Measurements from ENCODE around the gene CACNB4.
"Not testable (repeated sequence)": the region's sequence is repeated elsewhere in the genome, so short reads cannot be mapped to it uniquely, and the experiment has no call there.

The CACNB4 gene

DNA sequence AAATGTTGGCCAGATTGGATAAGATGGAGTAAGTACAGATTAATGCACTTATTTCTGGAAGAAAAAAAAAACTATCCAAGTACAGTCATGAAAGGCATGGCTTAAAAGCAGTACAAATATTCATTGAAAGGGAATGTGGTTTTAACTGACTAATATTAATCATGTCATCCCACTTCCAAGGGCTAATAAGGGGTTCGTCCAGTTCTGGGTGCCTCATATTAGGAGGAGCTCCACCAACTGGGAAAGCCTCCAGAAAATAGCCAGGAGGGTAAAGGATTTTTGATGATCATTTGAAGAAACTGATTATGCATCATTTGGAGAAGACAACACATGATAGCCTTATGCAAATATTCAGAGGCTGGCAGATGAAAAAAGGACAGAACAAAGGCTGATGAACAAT is 155.4 kb downstream of the CACNB4 start:
- no peak for DNase-seq (ENCODE audit: low read depth)

DNA sequence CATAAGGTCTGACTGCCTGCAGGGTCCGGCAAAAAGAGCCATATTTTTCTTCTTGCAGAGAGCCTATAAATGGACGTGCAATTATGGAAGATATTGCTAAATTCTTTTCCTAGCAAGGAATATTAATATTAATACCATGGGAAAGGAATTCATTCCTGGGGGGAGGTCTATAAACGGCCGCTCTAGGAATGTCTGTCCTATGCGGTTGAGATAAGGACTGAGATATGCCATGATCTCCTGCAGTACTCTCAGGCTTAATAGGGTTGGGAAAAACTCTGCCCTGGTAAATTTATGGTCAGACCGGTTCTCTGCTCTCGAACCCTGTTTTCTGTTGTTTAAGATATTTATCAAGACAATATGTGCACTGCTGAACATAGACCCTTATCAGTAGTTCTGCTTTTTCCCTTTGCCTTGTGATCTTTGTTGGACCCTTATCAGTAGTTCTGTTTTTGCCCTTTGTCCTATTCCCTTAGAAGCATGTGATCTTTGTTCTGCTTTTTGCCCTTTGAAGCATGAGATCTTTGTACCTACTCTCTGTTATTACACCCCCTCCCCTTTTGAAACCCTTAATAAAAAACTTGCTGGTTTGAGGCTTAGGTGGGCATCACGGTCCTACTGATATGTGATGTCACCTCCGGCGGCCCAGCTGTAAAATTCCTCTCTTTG is 156.2 kb downstream of the CACNB4 start:
- not testable (repeated sequence) for DNase-seq (ENCODE audit: low read depth)

DNA sequence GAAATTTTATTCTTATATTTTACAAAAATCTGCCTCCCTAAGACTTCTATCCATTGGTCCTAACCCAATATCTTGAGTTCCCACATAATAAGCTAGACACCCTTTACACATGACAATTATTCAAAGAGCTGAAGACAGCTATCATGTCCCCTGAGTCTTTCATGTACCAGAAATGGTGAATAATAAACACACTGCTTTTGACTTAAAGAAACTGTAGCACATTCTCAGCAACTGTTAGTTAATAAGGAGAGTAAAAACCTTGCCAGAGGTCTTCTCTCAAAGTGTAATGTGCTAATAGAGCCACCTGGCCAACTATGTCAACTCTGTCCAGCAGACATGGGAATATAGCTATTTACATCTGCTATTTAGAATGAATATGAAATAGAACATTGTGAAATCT is 160.9 kb downstream of the CACNB4 start:
- DNase-seq (ENCODE audit: low read depth), result no peak

DNA sequence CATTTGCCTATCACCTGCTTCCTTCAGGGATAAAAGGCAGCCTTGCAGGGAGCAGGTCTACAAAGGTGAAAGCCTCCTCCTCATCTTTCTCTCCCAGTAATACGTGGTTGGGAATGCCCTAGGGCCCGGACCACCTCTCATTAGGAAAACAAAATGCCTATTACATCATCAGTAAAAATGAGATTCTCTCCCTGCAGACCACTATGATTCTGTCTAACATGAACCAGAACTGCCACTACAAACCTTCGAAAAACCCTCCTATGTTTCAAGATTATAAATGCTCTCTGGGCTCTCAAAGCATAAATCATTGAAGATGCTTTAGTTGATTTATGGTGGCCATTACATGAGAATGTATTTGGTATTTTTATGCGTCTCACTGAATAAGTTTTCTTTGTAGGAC is 162.2 kb downstream of the CACNB4 start:
- no peak for DNase-seq (ENCODE audit: low read depth)

DNA sequence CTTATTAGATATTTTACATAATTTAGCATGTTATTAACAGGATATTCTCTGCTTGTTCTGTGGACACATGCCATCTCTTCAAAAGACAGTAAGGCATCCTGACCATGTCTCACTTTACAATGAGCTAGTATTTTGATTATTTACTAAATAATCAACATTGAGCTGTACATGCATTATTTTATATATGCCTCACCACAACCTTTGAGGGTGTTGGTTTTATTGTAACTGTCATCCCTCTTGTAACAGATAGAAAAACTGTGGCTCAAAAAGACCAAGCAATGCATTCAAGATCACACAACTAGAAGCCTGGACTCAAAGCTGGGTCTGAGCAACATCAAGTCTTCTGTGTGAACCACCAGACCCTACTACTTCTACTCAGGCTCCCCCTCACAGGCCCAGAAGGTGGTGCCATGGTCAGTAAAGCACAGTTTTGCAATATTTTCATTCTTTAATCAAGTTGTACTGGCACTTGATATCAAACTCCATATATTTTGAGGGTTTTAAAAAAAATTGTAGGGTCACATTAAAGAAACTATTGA is 165.5 kb downstream of the CACNB4 start:
- no peak for DNase-seq (ENCODE audit: low read depth)

GRCh38 chr2:151931756-151932155 is 167.1 kb downstream of the CACNB4 start:
- DNase-seq (ENCODE audit: low read depth), result no peak

- no peak for DNase-seq (ENCODE audit: low read depth)
These were observed 167.7 kb downstream of the CACNB4 start for GRCh38 chr2:151931030-151931611.

DNA sequence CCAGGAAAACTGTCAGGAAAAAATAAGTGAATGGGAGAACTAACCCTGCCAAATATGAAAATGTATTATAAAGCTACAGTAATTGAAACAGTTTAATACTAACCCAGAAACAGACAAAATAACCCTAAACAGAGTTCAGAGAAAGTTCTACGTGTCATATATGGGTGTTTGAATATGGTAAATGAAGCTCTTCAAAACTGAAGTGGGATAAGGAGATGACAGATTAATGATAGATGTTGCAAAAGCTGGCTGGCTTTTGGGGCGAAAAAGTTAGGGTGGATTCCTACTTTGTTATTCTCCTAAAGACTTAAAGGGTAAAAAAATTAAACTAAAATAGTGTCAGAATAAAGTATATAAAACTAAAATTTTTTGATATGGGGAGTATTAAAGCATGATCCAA is 168.8 kb downstream of the CACNB4 start:
- no peak for DNase-seq (ENCODE audit: low read depth)

- DNase-seq (ENCODE audit: low read depth), result no peak
These were observed 170.5 kb downstream of the CACNB4 start for GRCh38 chr2:151928380-151928779.

DNA sequence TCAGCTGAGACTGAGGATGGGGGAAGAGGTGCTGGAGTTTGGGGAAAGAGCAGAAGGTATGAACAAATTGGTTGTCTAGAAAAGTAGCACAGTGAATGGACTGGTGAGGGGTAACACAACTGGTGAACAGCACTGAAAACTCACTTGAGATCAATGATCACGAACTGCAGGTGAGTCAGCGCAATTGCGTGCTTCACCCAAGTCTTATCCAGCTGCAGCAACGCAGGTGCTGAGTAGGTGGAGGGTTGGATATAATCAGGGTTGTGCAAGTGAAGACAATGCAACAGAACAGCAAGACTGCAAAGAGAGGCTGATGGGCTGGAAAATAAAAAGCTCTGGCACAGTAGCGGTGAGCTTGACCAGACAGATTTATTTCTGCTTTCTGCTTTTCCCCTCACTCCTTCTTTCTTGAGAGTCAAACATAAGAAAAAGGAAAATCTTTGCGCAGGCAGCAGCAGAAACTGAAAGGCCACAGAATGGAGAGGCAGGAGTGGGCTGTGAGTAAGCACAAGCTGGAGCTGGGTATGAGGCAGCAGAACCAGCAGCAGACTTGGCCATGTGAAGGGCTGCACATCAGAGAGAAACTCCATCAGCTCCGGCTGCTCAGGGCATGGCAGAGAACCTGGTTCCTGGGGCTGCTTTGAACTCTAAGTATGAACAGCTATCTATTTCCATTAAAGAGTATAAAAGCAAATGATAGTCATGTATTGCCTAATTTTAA is 171.2 kb downstream of the CACNB4 start:
- DNase-seq (ENCODE audit: low read depth), result no peak

DNA sequence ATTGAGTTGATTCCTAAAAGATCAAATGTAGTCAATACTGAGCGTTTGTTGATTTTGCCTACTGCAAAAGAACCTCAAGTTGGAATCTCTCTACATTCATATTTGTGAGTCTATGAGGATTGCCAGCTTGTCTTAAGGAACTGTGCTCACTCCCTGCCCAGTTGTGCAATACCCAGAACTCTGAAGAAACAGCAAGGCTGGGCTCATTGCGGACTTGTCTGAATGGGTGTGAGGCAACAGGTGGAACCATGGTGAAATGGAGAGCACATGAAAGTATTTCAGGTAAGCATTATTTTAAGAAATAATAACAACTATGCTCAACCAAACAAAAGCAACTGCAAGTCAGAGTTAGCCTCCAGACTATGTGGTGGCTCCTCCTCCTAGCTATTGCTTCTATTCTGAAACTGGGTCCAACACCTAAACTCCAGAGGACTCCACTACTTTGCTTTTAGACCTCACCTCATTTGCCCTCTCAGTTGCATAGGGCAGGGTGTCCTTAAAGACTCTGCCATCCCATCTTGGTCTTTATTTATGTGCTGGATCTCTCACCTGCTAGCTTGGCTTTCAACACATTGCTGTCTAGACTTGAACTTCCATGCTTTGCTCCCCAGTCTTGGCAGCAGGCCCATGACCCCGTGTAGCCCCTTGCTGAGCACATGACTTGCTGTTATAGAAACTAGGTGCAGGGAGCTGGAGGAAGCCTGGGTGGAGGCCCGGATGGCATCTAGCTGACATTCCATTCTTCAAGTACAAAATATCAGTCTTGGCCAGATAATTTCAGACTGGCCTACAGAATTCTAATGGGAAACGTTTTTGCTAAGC is 175.8 kb downstream of the CACNB4 start:
- no peak for DNase-seq (ENCODE audit: low read depth)

DNA sequence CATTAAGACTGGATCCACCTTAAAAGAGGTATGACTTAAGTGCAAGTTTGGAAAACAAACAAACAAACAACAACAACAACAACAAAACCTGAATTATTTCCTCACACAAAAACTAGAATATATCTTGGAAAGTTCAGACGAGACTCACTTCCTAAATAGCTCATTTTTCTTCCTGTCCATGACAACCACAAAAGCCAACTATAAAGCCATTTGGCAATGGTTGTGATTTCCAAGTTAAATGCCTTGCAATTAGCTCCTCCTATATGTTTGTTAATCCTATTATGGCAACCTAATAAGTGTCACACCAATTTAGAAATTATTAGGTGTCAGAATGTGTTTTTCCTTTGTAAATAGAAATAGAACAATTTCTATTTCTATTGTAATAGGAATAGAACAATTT is 179.1 kb downstream of the CACNB4 start:
- no peak for DNase-seq (ENCODE audit: low read depth)

DNA sequence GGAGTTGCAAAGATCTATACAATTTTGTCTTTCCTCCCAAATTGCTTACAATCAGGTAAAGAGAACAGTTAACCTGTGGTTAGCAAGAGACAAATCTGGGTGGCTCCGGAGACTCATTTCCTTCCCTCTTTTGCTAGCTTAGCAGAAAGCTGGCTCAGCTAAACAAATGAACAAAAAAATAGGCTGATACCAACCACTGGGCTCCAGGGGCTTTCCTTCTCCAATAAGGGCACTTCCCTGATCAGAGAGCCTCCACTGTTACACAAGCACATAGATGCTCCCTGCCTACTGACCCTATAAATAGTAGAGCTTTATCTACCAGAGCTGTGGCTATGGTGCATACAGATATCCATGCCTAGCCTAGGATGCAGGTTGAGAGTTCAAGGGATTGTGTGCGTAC is 180.5 kb downstream of the CACNB4 start:
- no peak for DNase-seq (ENCODE audit: low read depth)

- no peak for DNase-seq (ENCODE audit: low read depth)
These were observed 182.2 kb downstream of the CACNB4 start for GRCh38 chr2:151916632-151917031.

GRCh38 chr2:151915629-151916025 is 183.2 kb downstream of the CACNB4 start:
- not testable (repeated sequence) for DNase-seq (ENCODE audit: low read depth)

DNA sequence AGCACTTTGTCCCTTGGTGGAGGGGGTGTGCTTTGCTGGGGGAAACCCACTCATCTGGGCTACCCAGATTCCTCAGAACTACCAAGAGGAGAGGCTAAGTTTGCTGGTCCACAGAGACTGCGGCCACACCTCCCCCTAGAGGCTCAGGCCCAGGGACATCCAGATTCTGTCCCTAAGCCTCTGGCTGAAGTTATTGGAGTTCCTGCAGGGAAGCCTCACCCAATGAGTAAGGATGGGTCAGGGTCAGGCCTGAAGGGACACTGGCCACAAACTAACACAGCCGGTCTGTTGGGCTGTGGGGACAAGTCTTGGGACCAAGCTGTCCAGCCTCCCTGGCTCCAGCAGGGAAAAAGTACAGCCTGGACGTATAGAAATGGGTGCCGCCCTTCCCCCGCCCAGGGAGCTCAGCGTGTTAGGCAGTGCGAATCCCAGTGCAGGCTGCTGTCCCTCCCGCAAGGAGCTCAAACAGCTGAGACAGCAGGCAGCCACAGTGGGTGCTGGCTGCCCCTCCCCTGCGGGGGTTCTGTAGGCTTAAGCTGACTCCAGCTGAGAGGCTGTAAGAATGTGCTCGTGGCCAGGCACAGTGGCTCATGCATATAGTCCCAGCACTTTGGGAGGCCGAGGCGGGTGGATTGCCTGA is 183.7 kb downstream of the CACNB4 start:
- DNase-seq (ENCODE audit: low read depth), result no peak

DNA sequence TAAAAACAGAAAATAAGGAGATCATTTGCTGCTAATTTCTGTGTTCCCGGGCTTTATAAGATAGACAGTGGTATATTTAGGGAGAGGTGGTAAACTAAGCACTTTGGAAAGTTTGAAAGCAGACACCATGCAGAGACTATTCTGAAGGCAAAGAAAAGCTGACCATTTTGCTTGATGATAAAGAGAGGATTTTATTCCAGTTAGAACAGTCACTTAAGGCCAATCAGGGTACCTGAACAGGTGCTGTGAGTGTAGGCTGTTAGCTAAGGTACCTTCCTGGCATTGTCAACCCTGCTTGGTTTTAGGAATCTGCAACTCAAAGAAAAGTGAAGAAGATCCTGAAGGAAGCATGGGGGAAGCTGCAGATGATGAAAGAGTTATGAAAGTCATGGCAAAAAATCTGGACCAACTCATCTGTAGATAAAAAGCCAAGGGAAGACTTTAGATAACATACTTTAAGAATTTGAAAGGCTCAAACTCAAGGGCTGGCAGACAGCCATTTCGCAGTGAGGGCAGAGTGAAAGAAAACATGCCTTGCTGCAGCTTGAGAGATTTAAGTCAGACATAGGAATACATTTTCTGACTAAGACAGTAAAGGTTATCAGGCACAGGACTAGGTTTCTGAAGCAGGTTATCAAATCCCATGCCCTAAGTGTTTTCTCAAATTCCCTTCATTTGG is 190.5 kb downstream of the CACNB4 start:
- DNase-seq (ENCODE audit: low read depth), result no peak

GRCh38 chr2:151907286-151908203 is 191.3 kb downstream of the CACNB4 start:
- DNase-seq (ENCODE audit: low read depth), result no peak

DNA sequence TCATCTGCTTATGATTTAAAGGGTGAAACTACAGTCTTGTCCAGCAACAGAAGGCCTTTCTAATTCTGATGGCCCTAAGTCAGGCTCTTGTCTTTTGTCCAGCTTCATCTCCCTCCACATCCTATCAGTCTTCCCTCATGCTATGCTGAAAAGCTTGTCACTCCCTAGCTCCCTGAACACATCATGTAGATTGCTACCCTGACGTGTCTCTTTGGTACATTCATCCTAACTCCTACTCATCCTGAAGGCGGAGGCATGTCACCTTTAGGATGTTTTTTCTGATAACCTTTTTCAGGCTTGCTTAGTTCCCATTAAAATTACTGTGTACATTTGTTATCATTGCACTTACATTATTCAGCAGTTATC is 192.2 kb downstream of the CACNB4 start:
- no peak for DNase-seq (ENCODE audit: low read depth)

DNA sequence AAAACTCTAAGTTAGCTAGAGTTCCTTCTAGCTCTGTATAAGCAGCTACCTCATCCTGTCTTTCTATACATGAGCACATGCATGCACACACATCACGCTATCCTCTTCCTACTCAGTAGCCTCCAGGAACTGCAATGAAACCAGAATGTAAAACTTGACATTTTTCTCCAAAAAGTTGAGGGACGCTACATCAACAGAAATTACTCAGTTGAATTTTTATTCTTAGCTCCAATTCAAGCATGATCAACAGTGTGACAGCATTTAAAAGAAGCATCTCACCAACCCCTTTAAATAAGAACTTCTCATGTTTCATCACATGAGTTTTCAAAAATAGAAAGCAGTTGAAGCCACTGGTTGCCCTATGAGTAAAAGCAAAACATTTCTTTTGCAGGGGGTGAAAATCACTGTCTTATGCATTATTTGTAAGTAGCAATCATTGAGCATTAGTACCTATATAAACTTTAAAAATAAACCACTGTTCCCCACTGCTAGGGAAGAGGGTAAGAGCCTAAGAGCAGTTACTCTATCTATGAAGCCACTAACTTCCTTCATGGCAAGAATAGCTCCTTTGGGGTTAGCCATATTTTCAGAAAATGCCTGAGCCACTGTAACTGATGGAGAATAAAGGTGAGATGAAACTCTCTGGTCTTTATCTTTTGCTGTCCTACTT is 192.7 kb downstream of the CACNB4 start:
- no peak for DNase-seq (ENCODE audit: low read depth)
